HG02642 (cell line): ENCODE results near the gene ITGA6.

ENCODE experiments used
- ATAC-seq: cut with Tn5 transposase; IDR thresholded peaks from one replicate; pipeline ENCODE4 v1.9.1; 2021; ENCODE audit warnings: mild to moderate bottlenecking; ENCODE audit not compliant: unreplicated experiment, poor library complexity

ITGA6 gene

GRCh38 chr2:172415157-172415864 lies 12.1 kb upstream of the ITGA6 start:
- ATAC-seq, result no peak

GRCh38 chr2:172415865-172416183 lies 11.6 kb upstream of the ITGA6 start:
- ATAC-seq, result no peak

- no peak for ATAC-seq
Observed at GRCh38 chr2:172416447-172417058, 10.8 kb upstream of the ITGA6 start.

- ATAC-seq, result no peak
Observed at GRCh38 chr2:172420216-172420615, 7.2 kb upstream of the ITGA6 start.

GRCh38 chr2:172423160-172423559 lies 4.2 kb upstream of the ITGA6 start:
- no peak for ATAC-seq

GRCh38 chr2:172425336-172425735 lies 2.0 kb upstream of the ITGA6 start:
- no peak for ATAC-seq

- no peak for ATAC-seq
Observed at GRCh38 chr2:172426635-172427255, 641 bp upstream of the ITGA6 start.

GRCh38 chr2:172427990-172428831 lies 825 bp downstream of the ITGA6 start:
- peak; percentile 23 for ATAC-seq

- ATAC-seq, result no peak
Observed at GRCh38 chr2:172428832-172429210, 1.4 kb downstream of the ITGA6 start.

GRCh38 chr2:172429301-172429968 lies 2.0 kb downstream of the ITGA6 start:
- ATAC-seq, result no peak

- no peak for ATAC-seq
Observed at GRCh38 chr2:172430027-172430426, 2.6 kb downstream of the ITGA6 start.

GRCh38 chr2:172430678-172431077 lies 3.3 kb downstream of the ITGA6 start:
- ATAC-seq, result no peak

GRCh38 chr2:172431463-172431862 lies 4.1 kb downstream of the ITGA6 start:
- ATAC-seq, result no peak

GRCh38 chr2:172431993-172432392 lies 4.6 kb downstream of the ITGA6 start:
- no peak for ATAC-seq

- ATAC-seq, result no peak
Observed at GRCh38 chr2:172433144-172433543, 5.8 kb downstream of the ITGA6 start.

- no peak for ATAC-seq
Observed at GRCh38 chr2:172434821-172435605, 7.6 kb downstream of the ITGA6 start.

- no peak for ATAC-seq
Observed at GRCh38 chr2:172435606-172435911, 8.2 kb downstream of the ITGA6 start.

GRCh38 chr2:172436889-172437288 lies 9.5 kb downstream of the ITGA6 start:
- no peak for ATAC-seq

- peak; percentile 66 for ATAC-seq
Observed at GRCh38 chr2:172437419-172438341, 10.3 kb downstream of the ITGA6 start.
